Caki2 (cell line): Measurements from ENCODE around the gene PPHLN1. TPM values are rescaled to one million over a fixed set of nuclear protein-coding genes. Genes with fewer than 3 reads are reported as not detected.

Experiments
- DNase-seq: peaks from one replicate; pipeline ENCODE4 v3.0.0-alpha.2; 2015; ENCODE audit warnings: low read depth
- in situ Hi-C: cut with HindIII; loops from 2 replicates; pipeline ENCODE4 v1.10.0; 2016; ENCODE audit warnings: low sequenced_read_pairs, low pct_unique_long_range_greater_than_20kb, mixed read lengths
- total RNA-seq: library from RNA; depleted of rRNA; stranded (reverse); fragments of >200 nt; shearing (Covaris generic); gene quantifications from 2 replicates; pipeline ENCODE4 v1.2.3, GENCODE V29; 2014; ENCODE audit warnings: low replicate concordance; rRNA removed

PPHLN1 gene
- total RNA-seq, 1 experiment from 2014 or later, result 31.0 TPM

GRCh38 chr12:42486407-42486806 lies 160.4 kb downstream of the PPHLN1 start:
- DNase-seq, result no peak
- in situ Hi-C loops, result no loop called here

- in situ Hi-C loops, result no loop called here
- no peak for DNase-seq
Measured at GRCh38 chr12:42490261-42490842, 164.4 kb downstream of the PPHLN1 start.

Other genes starting within 250 kb of the PPHLN1 start
- gene GXYLT1, start 181.3 kb upstream of the PPHLN1 start, total RNA-seq, result 16.3 and 21.9 TPM in 2 replicates
- 12.2 and 46.1 TPM in 2 replicates for gene YAF2, start 87.9 kb upstream of the PPHLN1 start, total RNA-seq
- 53.7 and 63.9 TPM in 2 replicates for gene ZCRB1, start 73 bp upstream of the PPHLN1 start, total RNA-seq